GM19239 (cell line): ENCODE measurements around the gene HDAC11.

Experiments used
- DNase-seq: peaks from one replicate; pipeline ENCODE4 v3.0.0; 2011; ENCODE audit warnings: low spot score; ENCODE audit not compliant: insufficient read length
- FAIRE-seq: peaks from 2 replicates; lab custom pipeline; 2011; peaks lifted over from hg19 to GRCh38; lab: Jason Lieb, UNC

The HDAC11 gene

DNA sequence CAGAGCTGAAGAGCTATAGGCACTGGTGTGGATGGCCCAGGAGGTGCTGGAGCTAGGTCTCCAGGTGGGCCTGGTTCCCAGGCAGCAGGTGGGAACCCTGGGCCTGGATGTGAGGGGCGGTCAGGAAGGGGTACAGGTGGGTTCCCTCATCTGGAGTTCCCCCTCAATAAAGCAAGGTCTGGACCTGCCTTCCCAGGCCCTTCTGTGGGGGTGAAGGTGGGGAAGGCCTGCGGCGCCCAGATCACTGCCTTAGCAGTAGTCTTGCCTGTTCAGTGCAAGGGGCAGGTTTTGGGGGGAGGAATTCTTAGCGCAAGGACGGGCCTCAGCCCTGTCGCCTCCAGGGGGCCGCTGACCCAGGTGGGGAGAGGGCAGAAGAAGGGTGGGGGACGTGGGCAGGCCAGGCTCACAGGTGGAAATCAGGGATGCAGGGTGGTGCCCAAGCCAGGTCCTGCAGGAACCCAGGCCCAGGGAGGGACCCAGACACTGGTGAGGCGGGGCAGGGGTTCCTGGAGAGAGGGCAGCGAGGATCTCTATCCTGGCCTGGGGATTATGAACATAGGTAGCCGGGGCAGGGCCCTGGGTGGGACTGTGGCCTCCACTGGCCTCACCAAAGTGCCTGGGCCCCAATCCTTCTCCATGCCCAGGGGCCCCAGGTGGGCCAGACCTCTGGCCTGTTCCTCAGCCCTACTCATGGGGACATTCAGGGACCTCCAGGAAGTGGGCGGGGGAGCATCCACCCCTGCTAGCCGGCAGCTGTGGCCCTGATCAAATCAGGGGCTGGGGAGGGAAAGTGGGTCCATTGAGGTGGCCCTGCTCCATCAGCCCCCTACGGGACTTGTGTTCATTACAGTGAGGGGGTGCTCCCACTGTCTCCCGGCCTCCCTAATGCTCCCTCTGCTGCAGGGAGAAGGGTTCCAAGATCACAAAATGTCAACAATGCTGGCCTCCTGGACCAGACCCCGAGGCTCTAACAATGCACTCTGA, 25.3 kb downstream of the HDAC11 start:
- no peak for FAIRE-seq
- no peak for DNase-seq

DNA sequence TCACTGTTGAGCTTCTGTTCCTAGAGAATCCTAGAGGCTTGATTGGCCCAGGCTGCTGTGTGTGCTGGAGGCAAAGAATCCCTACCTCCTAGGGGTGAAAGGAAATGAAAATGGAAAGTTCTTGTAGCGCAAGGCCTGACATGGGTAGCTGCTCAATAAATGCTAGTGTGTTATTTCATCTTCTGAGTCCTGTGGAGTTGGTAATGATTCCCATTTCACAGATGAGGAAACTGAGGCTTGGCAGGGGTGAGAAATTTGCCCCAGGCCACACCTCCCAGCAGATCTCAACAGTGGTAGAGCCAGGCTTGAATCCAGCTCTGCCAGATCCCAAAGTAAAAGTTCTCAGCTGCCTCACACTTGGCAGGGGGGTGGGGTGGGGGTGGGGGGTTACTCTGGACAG, 26.1 kb downstream of the HDAC11 start:
- FAIRE-seq: no peak
- no peak for DNase-seq

DNA sequence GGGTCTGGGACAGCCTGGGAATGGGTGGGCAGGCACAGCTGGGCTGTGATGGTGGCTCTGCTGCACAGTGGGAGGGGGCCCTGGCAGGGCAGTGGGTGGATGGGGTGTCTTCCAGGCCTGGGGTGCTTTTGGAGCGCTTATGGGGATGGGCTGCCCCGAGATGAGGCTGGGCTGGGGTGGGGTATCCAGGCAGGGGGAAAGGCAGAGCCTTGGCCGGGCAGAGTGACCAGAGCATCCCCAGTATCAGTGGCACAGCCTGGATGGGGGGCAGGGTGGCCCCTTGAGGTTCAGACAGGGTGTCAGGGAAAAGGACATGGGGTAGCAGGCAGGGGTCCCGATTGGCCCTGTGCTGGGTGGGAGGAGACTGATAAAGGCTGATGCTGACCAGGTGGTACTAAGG, 26.6 kb downstream of the HDAC11 start:
- FAIRE-seq (no peak), DNase-seq (no peak)

DNA sequence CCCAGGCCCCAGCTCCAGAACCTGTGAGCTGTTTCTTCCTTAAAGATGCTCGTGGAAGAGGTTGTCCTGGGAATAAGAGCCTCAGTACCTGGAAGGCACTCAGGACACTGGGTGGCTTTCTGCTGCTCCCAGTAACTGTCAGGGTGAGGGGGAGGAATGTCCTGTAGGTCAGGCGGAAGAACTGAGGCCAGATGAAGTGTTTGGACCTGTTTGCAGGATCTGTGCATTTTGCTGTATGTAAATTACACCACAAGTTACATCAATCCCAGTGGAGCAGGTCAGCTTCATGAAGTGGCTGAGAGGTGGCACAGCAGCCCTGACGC, 27.1 kb downstream of the HDAC11 start:
- no peak for DNase-seq
- FAIRE-seq: no peak

DNA sequence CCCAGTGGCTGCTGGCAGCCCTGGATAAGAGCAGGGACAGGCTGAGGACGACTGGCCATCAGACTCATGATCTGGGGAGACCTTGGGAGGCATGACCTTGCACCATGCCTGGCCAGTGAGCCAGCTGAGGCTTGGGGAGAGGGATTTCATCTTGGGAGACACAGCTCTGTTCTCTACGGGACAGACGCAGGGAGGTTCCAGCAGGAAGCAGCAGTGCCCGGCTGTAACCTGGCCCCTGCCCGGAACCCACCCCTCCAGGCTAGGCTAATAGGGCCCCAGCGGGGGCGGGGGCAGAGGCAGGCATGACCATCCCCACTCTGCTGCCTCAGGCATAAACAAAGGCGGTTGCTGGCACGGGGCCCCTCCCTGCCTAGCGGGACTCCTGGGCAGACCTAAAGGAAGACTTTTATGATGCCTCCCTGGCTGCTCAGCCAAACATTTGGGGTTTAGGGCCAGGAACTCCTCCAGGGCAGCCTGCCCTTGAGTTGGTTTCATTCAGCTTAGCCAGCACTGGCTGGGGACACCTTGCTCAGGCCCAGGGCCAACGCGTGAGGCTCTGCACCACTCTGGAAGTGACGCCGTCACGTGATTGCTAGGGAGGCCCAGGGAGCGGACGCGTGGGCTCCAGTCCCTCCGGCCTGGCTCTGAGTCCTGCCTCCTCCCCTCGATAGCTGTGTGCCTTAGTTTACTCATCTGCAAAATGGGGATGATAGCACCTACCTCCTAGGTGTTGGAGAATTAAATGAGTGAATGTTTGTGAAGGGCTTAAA, 27.6 kb downstream of the HDAC11 start:
- DNase-seq (no peak), FAIRE-seq (no peak)

DNA sequence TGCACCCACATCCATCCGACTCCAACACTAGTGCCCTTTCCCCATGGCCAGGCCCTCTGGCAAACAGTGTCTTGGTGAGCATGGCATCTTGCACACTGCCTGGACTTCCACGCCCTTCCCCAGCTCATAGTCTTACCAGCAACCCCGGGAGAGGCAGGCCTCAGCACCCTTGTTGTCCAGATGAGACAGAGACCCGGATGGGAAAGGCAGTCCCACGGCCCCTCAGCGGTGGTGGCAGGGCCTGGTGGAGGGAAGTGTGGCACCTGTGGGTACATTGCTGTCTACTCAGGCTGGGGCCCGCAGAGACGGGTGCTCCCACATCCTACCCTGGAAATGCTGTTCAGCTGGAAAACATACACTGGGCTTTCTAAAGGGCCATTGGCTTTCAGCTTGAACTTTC, 28.4 kb downstream of the HDAC11 start:
- FAIRE-seq (no peak), DNase-seq (no peak)

DNA sequence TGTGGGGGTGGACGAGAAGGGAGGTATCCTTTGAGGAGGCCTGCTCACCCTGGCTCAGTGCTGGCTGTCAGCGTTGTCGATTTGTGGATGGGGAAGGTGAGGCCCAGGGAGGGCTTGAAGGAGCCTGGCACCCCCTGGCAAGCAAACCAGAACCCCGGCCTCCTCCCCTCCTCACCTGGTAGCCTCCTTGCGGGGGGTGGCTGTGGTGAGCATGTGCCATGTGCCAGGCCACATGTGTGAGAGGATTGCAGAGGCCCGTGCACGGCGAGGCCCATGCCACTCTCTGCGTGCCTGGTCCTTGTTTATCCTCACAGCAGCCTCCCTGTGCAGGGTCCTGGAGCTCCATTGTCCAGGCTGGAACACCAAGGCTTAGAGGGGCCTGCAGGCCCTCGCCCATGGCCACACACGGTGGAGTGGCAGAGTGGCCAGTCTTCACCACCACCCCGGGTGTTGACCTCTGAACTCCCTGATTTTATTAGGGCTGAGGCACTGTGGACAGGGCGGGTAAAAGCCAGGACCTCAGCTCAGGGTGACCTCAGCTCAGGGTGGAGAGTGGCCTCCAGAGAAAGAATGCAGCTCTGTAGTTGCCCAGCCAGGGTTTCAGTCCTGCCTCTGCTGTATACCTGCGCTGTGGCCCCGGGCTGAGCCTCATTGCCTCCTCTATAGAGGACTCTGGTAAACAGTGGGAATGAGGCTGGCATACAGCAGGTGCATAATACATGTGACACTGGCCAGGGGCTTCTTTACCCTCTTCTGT, 29.1 kb downstream of the HDAC11 start:
- no peak for DNase-seq
- FAIRE-seq: no peak

DNA sequence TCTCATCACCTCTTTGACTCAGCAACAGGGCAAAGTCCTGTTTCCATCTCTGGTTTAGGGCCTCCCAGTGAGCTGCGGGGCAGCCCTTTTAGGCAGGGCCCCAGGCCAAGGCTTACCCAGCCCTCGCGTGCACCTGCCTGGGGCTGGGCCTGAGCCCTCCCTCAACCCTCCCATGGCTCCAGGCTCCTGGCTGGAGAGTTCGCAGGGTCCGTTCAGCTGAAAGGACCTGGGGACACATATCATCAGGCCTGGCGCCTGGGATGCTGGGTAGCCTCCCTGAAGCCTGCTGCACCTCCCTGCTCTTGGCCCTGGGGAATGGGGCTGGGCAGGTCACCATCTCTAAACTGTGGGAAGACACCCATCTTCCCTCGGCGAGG, 29.7 kb downstream of the HDAC11 start:
- FAIRE-seq (no peak), DNase-seq (no peak)

DNA sequence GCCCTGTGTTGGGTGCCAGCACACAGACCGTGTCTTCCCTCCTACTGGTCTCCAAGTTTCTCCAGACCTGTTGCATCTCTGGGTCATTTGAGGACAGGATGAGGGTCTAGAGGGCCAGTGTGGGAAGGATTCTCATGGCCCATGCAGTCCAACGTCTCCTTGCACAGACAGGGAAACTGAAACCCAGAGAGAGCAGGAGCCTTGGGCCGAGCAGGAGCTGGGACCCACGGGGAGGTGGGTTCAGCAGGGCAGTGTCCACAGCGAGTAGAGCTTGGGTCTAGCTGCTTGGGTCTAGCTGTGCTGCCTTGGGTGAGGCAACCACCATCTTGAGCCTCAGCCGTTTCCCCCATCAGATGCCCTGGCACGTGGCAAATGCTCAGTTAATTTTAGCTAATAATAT, 32.3 kb downstream of the HDAC11 start:
- DNase-seq: no peak
- FAIRE-seq: no peak

DNA sequence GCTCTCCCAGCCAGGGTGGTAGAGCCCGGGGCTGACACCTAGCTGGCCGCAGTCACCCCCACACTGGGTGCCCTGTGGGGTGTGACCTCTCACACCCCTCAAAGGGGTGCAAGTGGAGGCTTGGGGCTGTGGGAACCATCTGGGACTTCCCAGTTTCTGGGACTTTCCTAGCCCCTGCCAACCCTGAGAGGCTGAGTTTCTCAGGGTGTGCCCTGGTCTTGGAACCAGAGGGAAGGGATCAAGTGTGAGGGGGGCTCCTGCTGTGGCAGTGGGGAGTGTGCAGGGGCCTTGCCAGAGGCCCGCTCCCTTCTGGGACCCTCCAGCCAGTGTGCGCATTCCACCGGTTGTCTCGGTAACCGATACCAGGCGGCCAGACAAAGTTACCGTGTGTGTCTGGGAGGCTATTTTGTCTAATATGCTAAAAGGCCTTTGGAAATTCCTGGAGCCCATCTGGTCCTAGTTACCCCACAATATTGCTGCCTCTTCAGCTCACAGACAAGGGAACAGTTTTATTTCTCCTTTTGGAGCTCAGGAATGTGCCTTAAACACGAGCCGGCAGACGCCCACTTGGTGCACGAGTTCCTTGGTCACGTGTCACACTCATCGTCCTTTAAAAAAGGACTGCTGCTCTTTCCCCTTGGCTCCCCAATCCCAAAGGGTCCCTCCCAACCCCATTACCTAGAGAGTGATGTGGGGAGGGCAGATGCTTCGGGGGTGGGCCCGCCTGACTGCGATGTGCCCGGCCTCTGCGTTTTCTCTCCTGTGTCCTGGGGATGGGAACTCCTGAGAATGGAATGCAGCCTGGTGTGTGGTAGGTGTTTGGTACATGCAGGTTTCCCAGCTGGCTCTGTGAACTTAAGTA, 33.2 kb downstream of the HDAC11 start:
- DNase-seq (no peak), FAIRE-seq (no peak)

DNA sequence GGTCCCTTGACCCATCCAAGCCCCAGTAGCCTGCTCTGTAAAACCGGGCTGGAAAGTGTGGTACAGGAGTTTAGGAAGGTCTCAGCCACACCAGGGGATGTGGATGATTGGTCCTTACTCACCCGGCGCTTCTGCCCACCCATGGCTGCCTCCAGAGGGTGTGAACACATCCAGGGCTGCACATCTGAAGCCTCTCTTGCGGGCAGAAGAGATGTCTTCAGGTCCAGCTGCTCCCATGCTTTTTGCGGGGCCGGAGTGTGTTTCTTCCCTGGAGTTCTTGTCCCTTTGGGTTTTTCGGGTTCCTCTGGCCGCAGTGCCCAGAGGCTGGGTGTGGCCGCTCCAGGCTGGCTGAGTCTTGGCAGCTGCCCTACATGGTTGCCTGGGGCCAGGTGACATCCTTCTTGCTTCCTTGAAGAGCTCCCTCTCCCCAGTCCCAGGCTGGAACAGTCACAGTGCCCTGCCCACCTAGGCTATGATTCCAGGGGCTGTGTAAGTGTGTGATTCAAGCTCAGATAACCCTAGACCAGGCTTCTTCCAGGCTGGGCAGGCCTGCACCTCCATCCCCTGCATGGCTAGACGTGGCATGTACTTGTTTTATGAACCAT, 33.9 kb downstream of the HDAC11 start:
- no peak for FAIRE-seq
- no peak for DNase-seq

DNA sequence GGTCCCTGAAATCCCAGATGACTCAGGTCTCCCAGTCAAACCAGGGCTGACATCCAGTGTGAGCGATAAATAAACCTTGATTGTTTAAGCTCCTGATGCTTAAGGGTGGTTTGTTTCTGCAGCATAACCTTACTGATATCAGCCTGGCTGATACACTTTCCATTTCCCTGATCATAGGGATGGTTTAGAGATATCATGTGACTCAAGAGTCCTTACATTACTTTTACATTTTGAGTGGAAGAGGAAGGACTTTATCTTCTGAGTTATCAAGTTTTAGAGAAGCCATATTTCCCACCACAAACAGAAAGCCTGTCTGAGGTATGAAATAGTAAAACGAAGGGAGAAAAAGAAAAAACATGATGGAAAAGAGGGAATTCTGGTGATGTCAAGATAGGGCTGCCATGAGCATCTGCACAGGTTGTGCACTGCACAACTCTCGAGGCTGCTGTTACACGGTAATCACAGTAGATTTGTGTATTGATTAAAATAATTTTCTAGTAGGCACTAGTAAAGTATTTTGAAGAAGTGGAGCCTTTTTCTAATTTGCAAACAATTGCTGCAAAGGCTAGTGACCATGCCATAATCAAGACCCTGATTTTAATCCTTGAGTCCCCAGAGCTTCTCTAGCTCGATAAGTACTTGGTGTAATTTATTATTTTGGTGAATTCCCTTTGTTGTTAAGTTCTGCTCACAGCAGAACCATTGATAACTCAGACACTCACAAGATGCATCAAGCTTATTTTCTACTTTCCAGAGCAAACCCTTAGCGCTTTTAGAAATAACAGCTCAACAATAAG, 34.7 kb downstream of the HDAC11 start:
- DNase-seq (no peak), FAIRE-seq (no peak)

DNA sequence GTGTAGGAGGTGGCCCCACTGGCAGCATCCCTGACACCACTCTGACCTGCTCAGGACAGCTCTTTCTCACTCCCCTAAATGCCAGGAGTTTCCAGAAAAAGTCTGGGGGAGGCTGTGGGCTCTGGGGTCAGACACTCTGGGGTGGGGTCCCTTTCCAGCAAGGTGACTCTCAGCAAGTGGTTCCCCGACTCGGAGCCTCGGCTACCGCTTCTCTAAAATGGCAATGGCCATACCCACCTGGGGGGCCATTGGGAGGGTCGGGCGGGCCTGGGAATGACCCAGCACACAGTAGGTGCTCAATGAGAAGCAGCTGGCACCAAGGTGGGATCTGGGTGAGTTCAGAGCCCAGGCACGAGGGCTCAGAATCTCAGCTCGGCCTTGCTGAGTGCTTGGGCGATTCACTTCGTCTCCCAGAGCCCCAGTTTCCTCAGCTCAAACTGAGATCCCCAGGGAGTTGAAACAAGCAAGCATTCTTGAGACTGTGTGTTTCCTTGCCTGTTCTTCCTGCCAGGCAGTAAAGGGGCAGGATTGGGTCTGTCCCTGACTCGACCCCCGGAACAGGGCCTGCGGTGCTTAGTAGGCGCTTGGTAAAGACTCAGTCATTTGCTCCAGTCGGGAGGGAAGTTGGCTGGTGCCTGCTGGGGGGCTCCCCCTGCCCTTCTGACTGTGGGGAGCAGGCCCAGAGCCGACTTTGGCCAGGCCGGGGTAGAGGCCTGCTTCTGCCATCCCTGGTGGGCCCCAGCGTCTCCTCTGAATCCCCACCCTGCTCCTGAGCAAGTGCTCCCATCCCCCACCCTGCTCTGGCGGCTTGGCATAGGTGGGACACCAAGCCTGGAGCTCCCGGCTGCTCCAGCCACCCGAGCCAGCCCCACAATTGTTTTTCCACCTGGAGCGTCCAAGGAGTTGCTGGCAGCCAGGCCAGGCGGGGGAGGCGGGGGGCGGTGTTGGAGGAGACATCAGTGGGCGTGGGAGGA, 36.0 kb downstream of the HDAC11 start:
- no peak for FAIRE-seq
- DNase-seq: no peak

DNA sequence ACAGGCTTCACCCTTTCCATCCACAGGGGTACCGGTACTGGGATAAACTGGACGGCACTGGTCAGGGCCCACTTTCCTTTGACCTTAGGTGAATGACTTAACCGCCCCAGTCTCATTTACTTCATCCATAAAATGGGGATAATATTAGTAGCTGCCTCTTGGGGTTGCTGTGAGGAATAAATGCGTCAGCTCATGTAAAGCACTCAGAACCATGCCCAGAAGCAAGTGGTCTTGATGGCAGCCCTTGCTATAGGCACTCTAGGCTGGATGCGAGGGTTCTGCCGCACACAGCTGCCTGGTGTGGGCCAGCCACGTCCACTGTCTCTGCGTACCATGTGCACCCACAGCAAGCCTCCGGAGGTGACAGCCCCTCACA, 36.6 kb downstream of the HDAC11 start:
- FAIRE-seq: no peak
- no peak for DNase-seq

DNA sequence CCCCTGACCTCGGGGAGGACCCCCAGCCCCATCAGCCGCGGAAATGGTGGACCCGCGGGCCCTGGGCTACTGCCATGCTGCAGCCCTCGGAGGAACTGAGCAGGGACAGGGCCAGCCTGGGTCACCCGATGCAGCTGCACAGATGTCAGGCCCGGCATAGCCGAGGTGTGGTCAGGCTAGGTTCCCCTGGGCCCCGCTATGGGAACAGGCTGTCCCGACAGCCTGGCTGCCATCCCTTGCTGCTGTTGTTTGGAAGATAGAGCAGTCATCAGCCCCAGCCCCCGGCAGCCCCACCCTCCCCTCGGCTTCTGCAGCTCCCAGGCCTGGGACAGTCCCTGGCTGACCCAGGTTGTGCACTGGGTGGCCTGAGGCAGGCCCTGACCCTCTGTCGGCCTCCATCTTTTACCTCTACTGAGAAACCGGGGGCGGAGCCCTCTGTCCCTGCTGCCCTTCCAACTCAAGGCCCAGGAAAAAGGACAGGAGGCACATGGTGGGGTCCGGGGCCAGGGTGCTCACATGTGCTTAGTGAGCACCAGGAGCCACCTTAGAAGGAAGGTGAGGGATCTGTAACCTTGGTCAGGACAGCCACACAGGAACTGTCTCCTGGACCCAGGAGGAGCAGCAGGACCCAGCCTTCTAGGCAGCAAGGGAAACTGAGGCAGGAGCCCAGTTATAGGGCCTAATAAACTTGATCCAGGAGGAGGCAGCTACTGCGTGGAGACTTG, 37.3 kb downstream of the HDAC11 start:
- no peak for FAIRE-seq
- DNase-seq: no peak

DNA sequence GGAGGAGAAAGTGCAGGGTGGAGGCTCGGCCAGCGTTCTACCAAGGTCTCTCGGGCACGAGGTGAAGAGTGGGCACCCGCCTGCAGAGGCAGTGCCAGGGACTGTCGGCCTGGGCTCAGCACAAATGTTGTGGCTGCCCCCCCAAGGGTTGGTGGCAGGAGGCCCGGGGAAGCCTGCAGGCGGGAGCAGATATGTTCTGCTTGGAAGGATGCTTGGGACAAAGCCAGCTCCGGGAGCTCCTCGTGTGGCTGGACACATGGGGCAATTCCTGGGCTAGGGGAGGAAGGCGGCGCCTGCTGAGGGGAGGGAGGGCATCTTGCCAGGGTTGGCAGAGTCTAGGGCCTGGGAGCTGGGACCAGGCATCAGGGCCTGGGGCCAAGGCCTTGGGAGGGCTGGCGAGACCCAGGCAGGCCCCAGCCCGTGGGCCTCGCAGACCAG, 38.4 kb downstream of the HDAC11 start:
- DNase-seq: no peak
- FAIRE-seq: no peak
